Neural cell (in vitro differentiated cells): Measurements from ENCODE around the gene MYEOV. TPM values are rescaled to one million over a fixed set of nuclear protein-coding genes. Genes with fewer than 3 reads are reported as not detected.

Experiments used
- H2AFZ ChIP-seq: fragments of 200-600, 300-800 bp; sonication (generic), shearing (Covaris generic); 2 replicates; pipeline ENCODE4 v1.6.0; 2014; ENCODE audit warnings: low read depth, mild to moderate bottlenecking, antibody characterized with exemption, low read length, moderate library complexity
- H3F3A ChIP-seq: fragments of 200-600 bp; shearing (Covaris generic); 2 replicates; pipeline ENCODE4 v1.6.1; 2016; ENCODE audit warnings: mild to moderate bottlenecking, moderate library complexity, mixed read lengths, antibody characterized with exemption, low read length; ENCODE audit not compliant: insufficient read depth, poor library complexity, severe bottlenecking
- H3K27ac ChIP-seq: fragments of 200-600, 300-800 bp; sonication (generic), shearing (Covaris generic); 2 replicates; pipeline ENCODE4 v1.5.1; 2014; ENCODE audit warnings: mild to moderate bottlenecking, low read length, moderate library complexity
- H3K27me3 ChIP-seq: fragments of 300-800, 200-600 bp; sonication (generic), shearing (Covaris generic); 2 replicates; pipeline ENCODE4 v1.6.0; 2014; ENCODE audit warnings: mild to moderate bottlenecking, low read depth, low read length, moderate library complexity; ENCODE audit not compliant: insufficient read depth
- H3K36me3 ChIP-seq: fragments of 300-800, 200-600 bp; sonication (generic), shearing (Covaris generic); 2 replicates; pipeline ENCODE4 v1.5.1; 2014; ENCODE audit warnings: mild to moderate bottlenecking, antibody characterized with exemption, low read length, moderate library complexity; ENCODE audit not compliant: insufficient read depth
- H3K4me2 ChIP-seq: fragments of 300-800, 200-600 bp; sonication (generic), shearing (Covaris generic); 2 replicates; pipeline ENCODE4 v1.6.0; 2014; ENCODE audit warnings: mild to moderate bottlenecking, low read length
- H3K4me3 ChIP-seq: fragments of 300-800, 200-600 bp; sonication (generic), shearing (Covaris generic); 2 replicates; pipeline ENCODE4 v1.5.1; 2014; ENCODE audit warnings: mild to moderate bottlenecking, low read length, moderate library complexity
- H3K79me2 ChIP-seq: fragments of 200-600 bp; shearing (Covaris generic); replicated peaks from 2 replicates; pipeline ENCODE4 v1.6.0; 2014; ENCODE audit warnings: mild to moderate bottlenecking, low read length, moderate library complexity; ENCODE audit not compliant: insufficient read depth
- H3K9ac ChIP-seq: fragments of 300-800, 200-600 bp; sonication (generic), shearing (Covaris generic); 2 replicates; pipeline ENCODE4 v1.6.1; 2016; ENCODE audit warnings: mild to moderate bottlenecking, low read length, mixed read lengths
- H3K9me2 ChIP-seq: fragments of 200-600 bp; shearing (Covaris generic); 2 replicates; pipeline ENCODE4 v1.6.1; 2016; ENCODE audit warnings: mild to moderate bottlenecking, low read length, mixed read lengths; ENCODE audit not compliant: insufficient read depth
- H3K9me3 ChIP-seq: fragments of 200-600, 300-800 bp; sonication (generic), shearing (Covaris generic); 2 replicates; pipeline ENCODE4 v1.6.1; 2016; ENCODE audit warnings: mild to moderate bottlenecking, mixed run types, low read length, moderate library complexity, mixed read lengths
- H4K20me1 ChIP-seq: fragments of 200-600 bp; shearing (Covaris generic); 2 replicates; pipeline ENCODE4 v1.6.1; 2016; ENCODE audit warnings: mild to moderate bottlenecking, mixed run types; ENCODE audit not compliant: insufficient read depth
- CTCF ChIP-seq: fragments of 450-650 bp; IDR thresholded peaks from 2 replicates; pipeline ENCODE4 v1.5.1; 2014; ENCODE audit warnings: antibody characterized with exemption, mild to moderate bottlenecking, moderate library complexity; ENCODE audit not compliant: poor library complexity, severe bottlenecking
- EP300 ChIP-seq: fragments of 450-650 bp; conservative IDR thresholded peaks from 2 replicates; pipeline ENCODE4 v1.6.1; 2014; ENCODE audit warnings: antibody characterized with exemption, mild to moderate bottlenecking, moderate library complexity; ENCODE audit not compliant: poor library complexity, severe bottlenecking
- EZH2 ChIP-seq: fragments of 200-600, 300-800 bp; shearing (Covaris generic), sonication (generic); IDR thresholded peaks from 2 replicates; pipeline ENCODE4 v1.6.1; 2014; ENCODE audit warnings: antibody characterized with exemption, low read length, borderline replicate concordance, mild to moderate bottlenecking; ENCODE audit not compliant: insufficient read depth, poor library complexity, severe bottlenecking
- MXI1 ChIP-seq: fragments of 450-650 bp; conservative IDR thresholded peaks from 2 replicates; pipeline ENCODE4 v1.6.1; 2014; ENCODE audit warnings: antibody characterized with exemption, mild to moderate bottlenecking; ENCODE audit not compliant: poor library complexity, severe bottlenecking
- POLR2AphosphoS5 ChIP-seq: IDR thresholded peaks from 2 replicates; pipeline ENCODE4 v1.6.1; 2012
- RAD21 ChIP-seq: fragments of 450-650 bp; conservative IDR thresholded peaks from 2 replicates; pipeline ENCODE4 v1.6.1; 2014; ENCODE audit warnings: antibody characterized with exemption, mild to moderate bottlenecking, moderate library complexity
- SMC3 ChIP-seq: fragments of 450-650 bp; conservative IDR thresholded peaks from 2 replicates; pipeline ENCODE4 v1.6.1; 2014; ENCODE audit warnings: antibody characterized with exemption, mild to moderate bottlenecking, moderate library complexity; ENCODE audit not compliant: poor library complexity
- TAF1 ChIP-seq: IDR thresholded peaks from 2 replicates; pipeline ENCODE4 v1.6.1; 2012; ENCODE audit warnings: low read depth
- polyA minus RNA-seq: library from RNA; depleted of rRNA, polyadenylated mRNA; stranded (reverse); fragments of >200 nt; gene quantifications from 2 replicates; pipeline ENCODE4 v1.2.3, GENCODE V29; 2014
- polyA plus RNA-seq: library from polyadenylated mRNA; depleted of rRNA; stranded (reverse); fragments of >200 nt; gene quantifications from 2 replicates; pipeline ENCODE4 v1.2.3, GENCODE V29; 2014
- TF ChIP-seq, protein P1 (sequence below): IDR thresholded peaks from 2 replicates; pipeline ENCODE4 v1.6.1; 2012; ENCODE audit warnings: borderline replicate concordance

Gene MYEOV
- polyA plus RNA-seq, result not detected in 2 replicates
- not detected in 2 replicates for polyA minus RNA-seq

DNA sequence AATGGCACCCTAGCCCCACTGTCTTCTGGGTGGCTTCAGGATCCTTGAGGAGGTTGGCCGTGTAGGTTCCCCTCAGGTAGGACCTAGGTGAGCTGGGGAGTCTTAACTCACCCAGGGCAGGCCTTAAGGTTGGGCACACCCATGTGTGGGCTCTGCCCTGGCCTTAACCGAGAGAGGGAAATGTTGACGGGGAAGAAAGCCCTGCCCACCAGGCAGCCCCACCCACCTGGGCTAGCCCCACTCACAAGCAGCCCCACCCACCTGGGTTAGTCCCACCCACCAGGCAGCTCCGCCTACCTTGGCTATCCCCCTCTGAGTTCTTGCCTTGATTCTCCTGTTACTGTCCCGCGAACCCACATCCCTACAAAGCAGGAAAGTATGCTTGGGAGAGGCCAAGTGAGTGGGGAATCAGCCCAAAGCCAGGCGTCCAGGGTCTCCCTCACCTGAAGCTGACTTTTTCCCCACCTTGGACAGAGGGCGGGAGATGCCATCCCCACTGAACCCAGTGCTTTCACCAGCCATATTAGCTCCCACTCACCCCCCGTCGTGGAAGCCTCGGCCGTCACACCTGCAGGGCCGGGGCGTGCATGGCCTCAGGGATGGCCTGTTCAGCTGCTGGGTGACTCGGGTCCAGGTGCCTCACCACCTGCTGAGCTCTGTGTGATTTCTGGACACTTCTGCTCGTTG, at the start of gene MYEOV:
Gene MYEOV, plus strand, starts transcription at position 337 of the 687 bp plus-strand sequence. CDS start 1,200 bp downstream, outside the sequence.
- Histone ChIP-seq H3K9me2 (no peaks in the 10 kb centered on the region), H3K27me3 (no peaks in the 10 kb centered on the region), H3K9me3 (no peaks in the 10 kb centered on the region), H2AFZ (no peak within 1 kb of the TSS), H3F3A (no peaks in the 10 kb centered on the region), H3K27ac (no peak within 1 kb of the TSS), H4K20me1 (no peaks in the 10 kb centered on the region), H3K4me2 (no peak within 1 kb of the TSS), H3K4me3 (no peak within 1 kb of the TSS), H3K9ac (no peak within 1 kb of the TSS), H3K36me3 (no peaks in the 10 kb centered on the region), H3K79me2 (no peaks in the 10 kb centered on the region)
- TF ChIP-seq POLR2AphosphoS5, result no peak
- no peak for TF ChIP-seq RAD21
- no peak for TF ChIP-seq CTCF
- no peak for TF ChIP-seq MXI1
- no peak for TF ChIP-seq EP300
- no peak for TF ChIP-seq EZH2
- no peak for TF ChIP-seq TAF1
- no peak for TF ChIP-seq SMC3
- TF ChIP-seq, protein P1, sequence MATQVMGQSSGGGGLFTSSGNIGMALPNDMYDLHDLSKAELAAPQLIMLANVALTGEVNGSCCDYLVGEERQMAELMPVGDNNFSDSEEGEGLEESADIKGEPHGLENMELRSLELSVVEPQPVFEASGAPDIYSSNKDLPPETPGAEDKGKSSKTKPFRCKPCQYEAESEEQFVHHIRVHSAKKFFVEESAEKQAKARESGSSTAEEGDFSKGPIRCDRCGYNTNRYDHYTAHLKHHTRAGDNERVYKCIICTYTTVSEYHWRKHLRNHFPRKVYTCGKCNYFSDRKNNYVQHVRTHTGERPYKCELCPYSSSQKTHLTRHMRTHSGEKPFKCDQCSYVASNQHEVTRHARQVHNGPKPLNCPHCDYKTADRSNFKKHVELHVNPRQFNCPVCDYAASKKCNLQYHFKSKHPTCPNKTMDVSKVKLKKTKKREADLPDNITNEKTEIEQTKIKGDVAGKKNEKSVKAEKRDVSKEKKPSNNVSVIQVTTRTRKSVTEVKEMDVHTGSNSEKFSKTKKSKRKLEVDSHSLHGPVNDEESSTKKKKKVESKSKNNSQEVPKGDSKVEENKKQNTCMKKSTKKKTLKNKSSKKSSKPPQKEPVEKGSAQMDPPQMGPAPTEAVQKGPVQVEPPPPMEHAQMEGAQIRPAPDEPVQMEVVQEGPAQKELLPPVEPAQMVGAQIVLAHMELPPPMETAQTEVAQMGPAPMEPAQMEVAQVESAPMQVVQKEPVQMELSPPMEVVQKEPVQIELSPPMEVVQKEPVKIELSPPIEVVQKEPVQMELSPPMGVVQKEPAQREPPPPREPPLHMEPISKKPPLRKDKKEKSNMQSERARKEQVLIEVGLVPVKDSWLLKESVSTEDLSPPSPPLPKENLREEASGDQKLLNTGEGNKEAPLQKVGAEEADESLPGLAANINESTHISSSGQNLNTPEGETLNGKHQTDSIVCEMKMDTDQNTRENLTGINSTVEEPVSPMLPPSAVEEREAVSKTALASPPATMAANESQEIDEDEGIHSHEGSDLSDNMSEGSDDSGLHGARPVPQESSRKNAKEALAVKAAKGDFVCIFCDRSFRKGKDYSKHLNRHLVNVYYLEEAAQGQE, result no peak

GRCh38 chr11:69244266-69244665, 49.7 kb upstream of the MYEOV start:
- Histone ChIP-seq H3K4me3 (no peak overlapping the region), H3K36me3 (no peaks in the 10 kb centered on the region), H2AFZ (no peak overlapping the region), H3K4me2 (no peak overlapping the region), H3F3A (no peaks in the 10 kb centered on the region), H3K9me3 (no peaks in the 10 kb centered on the region), H4K20me1 (no peaks in the 10 kb centered on the region), H3K27ac (no peak overlapping the region), H3K79me2 (no peaks in the 10 kb centered on the region), H3K27me3 (no peaks in the 10 kb centered on the region), H3K9ac (no peak overlapping the region), H3K9me2 (no peaks in the 10 kb centered on the region)
- TF ChIP-seq EP300 (no peak), CTCF (no peak), MXI1 (no peak), RAD21 (no peak), SMC3 (no peak), TAF1 (no peak), EZH2 (no peak), POLR2AphosphoS5 (no peak)
- TF ChIP-seq, protein P1, result no peak
